Measurements from ENCODE around the gene AVP.
"Not testable (repeated sequence)": the region's sequence is repeated elsewhere in the genome, so short reads cannot be mapped to it uniquely, and the experiment has no call there.

DNA sequence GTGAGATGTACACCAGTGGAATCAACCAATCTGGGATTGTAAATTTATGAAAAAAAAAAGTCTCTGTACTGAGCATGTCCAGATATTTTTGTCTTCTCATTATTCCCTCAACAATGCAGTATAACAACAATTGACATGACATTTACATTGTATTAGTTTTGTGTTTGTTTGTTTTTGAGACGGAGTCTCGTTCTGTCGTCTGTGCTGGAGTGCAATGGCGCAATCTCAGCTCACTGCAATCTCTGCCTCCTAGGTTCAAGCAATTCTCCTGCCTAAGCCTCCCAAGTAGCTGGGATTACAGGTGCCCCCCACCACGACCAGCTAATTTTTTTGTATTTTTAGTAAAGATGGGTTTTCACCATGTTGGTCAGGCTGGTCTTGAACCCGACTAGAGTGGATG lies 9.2 kb downstream of the AVP start:
- TF ChIP-seq, protein P1, sequence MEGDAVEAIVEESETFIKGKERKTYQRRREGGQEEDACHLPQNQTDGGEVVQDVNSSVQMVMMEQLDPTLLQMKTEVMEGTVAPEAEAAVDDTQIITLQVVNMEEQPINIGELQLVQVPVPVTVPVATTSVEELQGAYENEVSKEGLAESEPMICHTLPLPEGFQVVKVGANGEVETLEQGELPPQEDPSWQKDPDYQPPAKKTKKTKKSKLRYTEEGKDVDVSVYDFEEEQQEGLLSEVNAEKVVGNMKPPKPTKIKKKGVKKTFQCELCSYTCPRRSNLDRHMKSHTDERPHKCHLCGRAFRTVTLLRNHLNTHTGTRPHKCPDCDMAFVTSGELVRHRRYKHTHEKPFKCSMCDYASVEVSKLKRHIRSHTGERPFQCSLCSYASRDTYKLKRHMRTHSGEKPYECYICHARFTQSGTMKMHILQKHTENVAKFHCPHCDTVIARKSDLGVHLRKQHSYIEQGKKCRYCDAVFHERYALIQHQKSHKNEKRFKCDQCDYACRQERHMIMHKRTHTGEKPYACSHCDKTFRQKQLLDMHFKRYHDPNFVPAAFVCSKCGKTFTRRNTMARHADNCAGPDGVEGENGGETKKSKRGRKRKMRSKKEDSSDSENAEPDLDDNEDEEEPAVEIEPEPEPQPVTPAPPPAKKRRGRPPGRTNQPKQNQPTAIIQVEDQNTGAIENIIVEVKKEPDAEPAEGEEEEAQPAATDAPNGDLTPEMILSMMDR (IDR thresholded peaks at IDR 0.05), result not testable (repeated sequence)
- not testable (repeated sequence) for TF ChIP-seq SIN3A (IDR thresholded peaks at IDR 0.05; ENCODE audit: borderline replicate concordance, insufficient read depth, low read depth, low read length); POLR2AphosphoS5 (IDR thresholded peaks at IDR 0.05; ENCODE audit: low read depth, low read length); TCF7L2 (IDR thresholded peaks at IDR 0.05; ENCODE audit: low read depth, low read length)
- TF ChIP-seq, protein P2, sequence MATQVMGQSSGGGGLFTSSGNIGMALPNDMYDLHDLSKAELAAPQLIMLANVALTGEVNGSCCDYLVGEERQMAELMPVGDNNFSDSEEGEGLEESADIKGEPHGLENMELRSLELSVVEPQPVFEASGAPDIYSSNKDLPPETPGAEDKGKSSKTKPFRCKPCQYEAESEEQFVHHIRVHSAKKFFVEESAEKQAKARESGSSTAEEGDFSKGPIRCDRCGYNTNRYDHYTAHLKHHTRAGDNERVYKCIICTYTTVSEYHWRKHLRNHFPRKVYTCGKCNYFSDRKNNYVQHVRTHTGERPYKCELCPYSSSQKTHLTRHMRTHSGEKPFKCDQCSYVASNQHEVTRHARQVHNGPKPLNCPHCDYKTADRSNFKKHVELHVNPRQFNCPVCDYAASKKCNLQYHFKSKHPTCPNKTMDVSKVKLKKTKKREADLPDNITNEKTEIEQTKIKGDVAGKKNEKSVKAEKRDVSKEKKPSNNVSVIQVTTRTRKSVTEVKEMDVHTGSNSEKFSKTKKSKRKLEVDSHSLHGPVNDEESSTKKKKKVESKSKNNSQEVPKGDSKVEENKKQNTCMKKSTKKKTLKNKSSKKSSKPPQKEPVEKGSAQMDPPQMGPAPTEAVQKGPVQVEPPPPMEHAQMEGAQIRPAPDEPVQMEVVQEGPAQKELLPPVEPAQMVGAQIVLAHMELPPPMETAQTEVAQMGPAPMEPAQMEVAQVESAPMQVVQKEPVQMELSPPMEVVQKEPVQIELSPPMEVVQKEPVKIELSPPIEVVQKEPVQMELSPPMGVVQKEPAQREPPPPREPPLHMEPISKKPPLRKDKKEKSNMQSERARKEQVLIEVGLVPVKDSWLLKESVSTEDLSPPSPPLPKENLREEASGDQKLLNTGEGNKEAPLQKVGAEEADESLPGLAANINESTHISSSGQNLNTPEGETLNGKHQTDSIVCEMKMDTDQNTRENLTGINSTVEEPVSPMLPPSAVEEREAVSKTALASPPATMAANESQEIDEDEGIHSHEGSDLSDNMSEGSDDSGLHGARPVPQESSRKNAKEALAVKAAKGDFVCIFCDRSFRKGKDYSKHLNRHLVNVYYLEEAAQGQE (IDR thresholded peaks at IDR 0.05; ENCODE audit: insufficient read depth in 1 of 2, low read depth in 2 of 2, low read length in 1 of 2), result not testable (repeated sequence)
